ENCODE measurements around the gene SPEM1.
"Not testable (repeated sequence)": the region's sequence is repeated elsewhere in the genome, so short reads cannot be mapped to it uniquely, and the experiment has no call there.

Gene SPEM1

GRCh38 chr17:7468804-7469389 is 48.8 kb downstream of the SPEM1 start:
- H3K4me1 Mint-ChIP-seq = peaks cover 44% of the 10 kb centered on the region
- peak overlapping the region; percentile 90 for H3K27ac Mint-ChIP-seq
- TF ChIP-seq CTCF (IDR thresholded peaks at IDR 0.05) = no peak
- peaks cover 2% of the 10 kb centered on the region for H3K27me3 Mint-ChIP-seq (ENCODE audit: low read depth, poor library complexity)
- no peak for DNase-seq
- H3K4me3 Mint-ChIP-seq = peak overlapping the region; percentile 19
- no peaks in the 10 kb centered on the region for H3K9me3 Mint-ChIP-seq
- peaks cover 14% of the 10 kb centered on the region for H3K36me3 Mint-ChIP-seq (ENCODE audit: low read depth)

DNA sequence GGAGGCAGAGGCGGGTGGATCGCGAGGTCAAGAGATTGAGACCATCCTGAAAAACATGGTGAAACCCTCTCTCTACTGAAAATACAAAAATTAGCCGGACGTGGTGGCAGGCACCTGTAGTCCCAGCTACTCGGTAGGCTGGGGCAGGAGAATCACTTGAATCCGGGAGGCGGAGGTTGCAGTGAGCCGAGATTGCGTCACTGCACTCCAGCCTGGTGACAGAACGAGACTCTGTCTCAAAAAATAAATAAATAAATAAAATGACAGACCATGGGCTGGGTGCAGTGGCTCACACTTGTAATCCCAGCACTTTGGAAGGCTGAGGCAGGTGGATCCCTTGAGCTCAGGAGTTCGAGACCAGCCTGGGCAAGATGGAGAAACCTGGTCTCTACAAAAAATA is 49.7 kb downstream of the SPEM1 start:
- H3K27ac Mint-ChIP-seq; H3K4me3 Mint-ChIP-seq; DNase-seq; H3K9me3 Mint-ChIP-seq; H3K27me3 Mint-ChIP-seq (ENCODE audit: low read depth, poor library complexity); H3K36me3 Mint-ChIP-seq (ENCODE audit: low read depth): not testable (repeated sequence)
- H3K4me1 Mint-ChIP-seq = peaks cover 44% of the 10 kb centered on the region

DNA sequence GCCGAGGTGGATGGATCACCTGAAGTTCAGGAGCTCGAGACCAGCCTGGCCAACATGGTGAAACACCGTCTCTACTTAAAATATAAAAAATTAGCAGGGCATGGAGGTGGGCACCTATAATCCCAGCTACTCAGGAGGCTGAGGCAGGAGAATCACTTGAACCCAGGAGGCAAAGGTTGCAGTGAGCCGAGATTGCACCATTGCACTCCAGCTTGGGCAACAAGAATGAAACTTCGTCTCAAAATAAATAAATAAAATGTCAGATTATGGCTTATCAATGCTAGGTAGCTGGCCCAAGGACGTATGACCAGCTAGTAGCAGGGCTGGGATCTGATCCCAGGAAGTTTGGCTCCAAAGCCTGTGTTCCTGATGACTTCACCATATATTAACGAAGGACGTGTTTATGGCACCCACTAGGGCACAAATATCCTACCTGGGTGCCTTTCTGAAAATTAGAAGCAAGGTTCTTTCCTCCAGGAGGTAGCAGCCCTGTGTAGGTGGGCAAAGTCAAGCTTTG is 50.4 kb downstream of the SPEM1 start:
- not testable (repeated sequence) for H3K36me3 Mint-ChIP-seq (ENCODE audit: low read depth); H3K9me3 Mint-ChIP-seq; H3K4me3 Mint-ChIP-seq; H3K27me3 Mint-ChIP-seq (ENCODE audit: low read depth, poor library complexity); DNase-seq; H3K27ac Mint-ChIP-seq
- H3K4me1 Mint-ChIP-seq = peaks cover 42% of the 10 kb centered on the region
